GM12878 (cell line): Measurements from ENCODE around the gene LRRC10B.
A peak's percentile ranks its signal among the peaks of the same experiment; 100 is the strongest.

ENCODE experiments used
- CEBPB ChIP-seq, 2 experiments: fragments of 150-350 bp in 1 of 2; IDR thresholded peaks; 2 replicates each; pipeline ENCODE4 v1.6.1; 2012 to 2014; ENCODE audit warnings: low read depth in 2 of 2, low read length in 2 of 2, borderline replicate concordance in 1 of 2, inconsistent platforms in 1 of 2
- HDAC6 ChIP-seq: fragments of 200-600 bp; sonication (generic); IDR thresholded peaks from one replicate; pipeline ENCODE4 v1.8.0; 2017; ENCODE audit warnings: antibody characterized with exemption; ENCODE audit not compliant: unreplicated experiment
- SMAD1 ChIP-seq: fragments of 450-650 bp; IDR thresholded peaks from 2 replicates; pipeline ENCODE4 v1.6.1; 2018; ENCODE audit warnings: mild to moderate bottlenecking, low read depth; ENCODE audit not compliant: partially characterized antibody
- SP1 ChIP-seq: IDR thresholded peaks from one replicate; pipeline ENCODE4 v1.6.1; 2011; ENCODE audit warnings: low read depth, low read length
- TCF12 ChIP-seq: IDR thresholded peaks from 2 replicates; pipeline ENCODE4 v1.6.1; 2011; ENCODE audit warnings: low read depth, mild to moderate bottlenecking, low read length
- TF ChIP-seq, protein P1 (sequence below): IDR thresholded peaks from 2 replicates; pipeline ENCODE4 v1.6.1; 2011; ENCODE audit warnings: low read depth, mild to moderate bottlenecking, low read length, moderate library complexity, borderline replicate concordance; ENCODE audit errors: extremely low read depth
- TF ChIP-seq, protein P2 (sequence below), 3 experiments: IDR thresholded peaks in 2 of 3; conservative IDR thresholded peaks in 1 of 3; 2 replicates each; pipeline ENCODE4 v1.5.1; 2011; ENCODE audit warnings: low read depth in 3 of 3, low read length in 3 of 3, mild to moderate bottlenecking in 3 of 3, control low read depth in 2 of 3, moderate library complexity in 2 of 3, inconsistent platforms in 1 of 3, mixed read lengths in 1 of 3; ENCODE audit not compliant: control insufficient read depth in 2 of 3, insufficient read depth in 1 of 3; ENCODE audit errors: extremely low read depth in 1 of 3

DNA sequence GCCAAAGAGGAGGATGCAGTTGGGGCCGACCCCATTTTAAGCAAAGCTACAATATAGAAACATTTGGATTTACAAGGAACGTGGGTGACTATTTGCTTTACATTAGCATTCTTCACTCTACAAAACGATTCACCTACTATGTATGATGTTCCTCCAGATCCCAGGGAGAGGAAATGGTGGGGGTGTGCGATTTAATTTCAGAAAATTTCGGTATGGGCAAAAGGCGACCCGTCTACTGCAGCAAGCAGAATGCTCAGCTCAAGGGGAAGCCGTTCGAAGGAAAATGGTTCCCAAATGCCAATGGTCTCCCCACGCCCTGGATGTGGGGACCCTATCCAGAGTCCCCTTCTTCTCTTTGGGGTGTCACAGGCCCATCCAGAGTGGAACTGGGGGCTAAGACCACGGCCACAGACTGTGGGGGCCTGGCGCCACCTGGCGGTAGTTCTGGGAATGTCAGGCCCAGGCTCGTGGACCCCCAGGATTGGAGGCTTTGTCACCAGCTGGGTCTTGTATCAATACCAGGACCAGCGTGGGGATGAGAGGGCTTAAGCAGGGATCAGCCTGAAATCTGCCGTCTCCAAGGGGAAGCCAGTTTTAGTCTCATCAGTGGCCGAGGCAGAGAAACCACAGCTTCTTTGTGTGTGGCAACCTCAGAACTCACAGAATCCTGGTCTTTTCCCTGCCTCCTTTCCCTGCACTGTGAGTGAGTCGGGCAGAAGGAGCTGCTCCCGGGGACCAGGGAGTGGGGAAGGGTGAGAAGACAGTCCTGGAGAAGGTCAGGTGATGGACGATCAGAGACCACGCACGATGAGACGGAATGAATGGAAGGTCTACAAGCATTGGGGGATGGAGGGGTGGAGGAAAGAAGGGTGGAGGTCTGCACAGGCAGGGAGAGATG, 8.4 kb downstream of the LRRC10B start:
- TF ChIP-seq, protein P1, sequence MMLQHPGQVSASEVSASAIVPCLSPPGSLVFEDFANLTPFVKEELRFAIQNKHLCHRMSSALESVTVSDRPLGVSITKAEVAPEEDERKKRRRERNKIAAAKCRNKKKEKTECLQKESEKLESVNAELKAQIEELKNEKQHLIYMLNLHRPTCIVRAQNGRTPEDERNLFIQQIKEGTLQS, result no peak
- TF ChIP-seq TCF12 (no peak), SP1 (no peak), CEBPB (IDR thresholded peaks at IDR 0.05; ENCODE audit: borderline replicate concordance in 1 of 2, low read depth in 2 of 2, low read length in 2 of 2) (no peak), HDAC6 (no peak), SMAD1 (no peak)
- TF ChIP-seq, protein P2, sequence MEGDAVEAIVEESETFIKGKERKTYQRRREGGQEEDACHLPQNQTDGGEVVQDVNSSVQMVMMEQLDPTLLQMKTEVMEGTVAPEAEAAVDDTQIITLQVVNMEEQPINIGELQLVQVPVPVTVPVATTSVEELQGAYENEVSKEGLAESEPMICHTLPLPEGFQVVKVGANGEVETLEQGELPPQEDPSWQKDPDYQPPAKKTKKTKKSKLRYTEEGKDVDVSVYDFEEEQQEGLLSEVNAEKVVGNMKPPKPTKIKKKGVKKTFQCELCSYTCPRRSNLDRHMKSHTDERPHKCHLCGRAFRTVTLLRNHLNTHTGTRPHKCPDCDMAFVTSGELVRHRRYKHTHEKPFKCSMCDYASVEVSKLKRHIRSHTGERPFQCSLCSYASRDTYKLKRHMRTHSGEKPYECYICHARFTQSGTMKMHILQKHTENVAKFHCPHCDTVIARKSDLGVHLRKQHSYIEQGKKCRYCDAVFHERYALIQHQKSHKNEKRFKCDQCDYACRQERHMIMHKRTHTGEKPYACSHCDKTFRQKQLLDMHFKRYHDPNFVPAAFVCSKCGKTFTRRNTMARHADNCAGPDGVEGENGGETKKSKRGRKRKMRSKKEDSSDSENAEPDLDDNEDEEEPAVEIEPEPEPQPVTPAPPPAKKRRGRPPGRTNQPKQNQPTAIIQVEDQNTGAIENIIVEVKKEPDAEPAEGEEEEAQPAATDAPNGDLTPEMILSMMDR (IDR thresholded peaks at IDR 0.05 in 2 of 3, conservative IDR thresholded peaks at IDR 0.05 in 1 of 3; ENCODE audit: control insufficient read depth in 2 of 3, extremely low read depth in 1 of 3, insufficient read depth in 1 of 3, low read depth in 3 of 3, low read length in 3 of 3), result peak; percentile 88 to 99 (median 97)
